Neural cell (in vitro differentiated cells): ENCODE data around the gene CCDC88C. TPM values are rescaled to one million over a fixed set of nuclear protein-coding genes. Genes with fewer than 3 reads are reported as not detected.

Experiments used
- H2AFZ ChIP-seq: fragments of 200-600, 300-800 bp; sonication (generic), shearing (Covaris generic); 2 replicates; pipeline ENCODE4 v1.6.0; 2014; ENCODE audit warnings: low read depth, mild to moderate bottlenecking, antibody characterized with exemption, low read length, moderate library complexity
- H3F3A ChIP-seq: fragments of 200-600 bp; shearing (Covaris generic); 2 replicates; pipeline ENCODE4 v1.6.1; 2016; ENCODE audit warnings: mild to moderate bottlenecking, moderate library complexity, mixed read lengths, antibody characterized with exemption, low read length; ENCODE audit not compliant: insufficient read depth, poor library complexity, severe bottlenecking
- H3K27ac ChIP-seq: fragments of 200-600, 300-800 bp; sonication (generic), shearing (Covaris generic); 2 replicates; pipeline ENCODE4 v1.5.1; 2014; ENCODE audit warnings: mild to moderate bottlenecking, low read length, moderate library complexity
- H3K27me3 ChIP-seq: fragments of 300-800, 200-600 bp; sonication (generic), shearing (Covaris generic); 2 replicates; pipeline ENCODE4 v1.6.0; 2014; ENCODE audit warnings: mild to moderate bottlenecking, low read depth, low read length, moderate library complexity; ENCODE audit not compliant: insufficient read depth
- H3K36me3 ChIP-seq: fragments of 300-800, 200-600 bp; sonication (generic), shearing (Covaris generic); 2 replicates; pipeline ENCODE4 v1.5.1; 2014; ENCODE audit warnings: mild to moderate bottlenecking, antibody characterized with exemption, low read length, moderate library complexity; ENCODE audit not compliant: insufficient read depth
- H3K4me2 ChIP-seq: fragments of 300-800, 200-600 bp; sonication (generic), shearing (Covaris generic); 2 replicates; pipeline ENCODE4 v1.6.0; 2014; ENCODE audit warnings: mild to moderate bottlenecking, low read length
- H3K4me3 ChIP-seq: fragments of 300-800, 200-600 bp; sonication (generic), shearing (Covaris generic); 2 replicates; pipeline ENCODE4 v1.5.1; 2014; ENCODE audit warnings: mild to moderate bottlenecking, low read length, moderate library complexity
- H3K79me2 ChIP-seq: fragments of 200-600 bp; shearing (Covaris generic); replicated peaks from 2 replicates; pipeline ENCODE4 v1.6.0; 2014; ENCODE audit warnings: mild to moderate bottlenecking, low read length, moderate library complexity; ENCODE audit not compliant: insufficient read depth
- H3K9ac ChIP-seq: fragments of 300-800, 200-600 bp; sonication (generic), shearing (Covaris generic); 2 replicates; pipeline ENCODE4 v1.6.1; 2016; ENCODE audit warnings: mild to moderate bottlenecking, low read length, mixed read lengths
- H3K9me2 ChIP-seq: fragments of 200-600 bp; shearing (Covaris generic); 2 replicates; pipeline ENCODE4 v1.6.1; 2016; ENCODE audit warnings: mild to moderate bottlenecking, low read length, mixed read lengths; ENCODE audit not compliant: insufficient read depth
- H3K9me3 ChIP-seq: fragments of 200-600, 300-800 bp; sonication (generic), shearing (Covaris generic); 2 replicates; pipeline ENCODE4 v1.6.1; 2016; ENCODE audit warnings: mild to moderate bottlenecking, mixed run types, low read length, moderate library complexity, mixed read lengths
- H4K20me1 ChIP-seq: fragments of 200-600 bp; shearing (Covaris generic); 2 replicates; pipeline ENCODE4 v1.6.1; 2016; ENCODE audit warnings: mild to moderate bottlenecking, mixed run types; ENCODE audit not compliant: insufficient read depth
- EP300 ChIP-seq: fragments of 450-650 bp; conservative IDR thresholded peaks from 2 replicates; pipeline ENCODE4 v1.6.1; 2014; ENCODE audit warnings: antibody characterized with exemption, mild to moderate bottlenecking, moderate library complexity; ENCODE audit not compliant: poor library complexity, severe bottlenecking
- EZH2 ChIP-seq: fragments of 200-600, 300-800 bp; shearing (Covaris generic), sonication (generic); IDR thresholded peaks from 2 replicates; pipeline ENCODE4 v1.6.1; 2014; ENCODE audit warnings: antibody characterized with exemption, low read length, borderline replicate concordance, mild to moderate bottlenecking; ENCODE audit not compliant: insufficient read depth, poor library complexity, severe bottlenecking
- MXI1 ChIP-seq: fragments of 450-650 bp; conservative IDR thresholded peaks from 2 replicates; pipeline ENCODE4 v1.6.1; 2014; ENCODE audit warnings: antibody characterized with exemption, mild to moderate bottlenecking; ENCODE audit not compliant: poor library complexity, severe bottlenecking
- POLR2AphosphoS5 ChIP-seq: IDR thresholded peaks from 2 replicates; pipeline ENCODE4 v1.6.1; 2012
- RAD21 ChIP-seq: fragments of 450-650 bp; conservative IDR thresholded peaks from 2 replicates; pipeline ENCODE4 v1.6.1; 2014; ENCODE audit warnings: antibody characterized with exemption, mild to moderate bottlenecking, moderate library complexity
- SMC3 ChIP-seq: fragments of 450-650 bp; conservative IDR thresholded peaks from 2 replicates; pipeline ENCODE4 v1.6.1; 2014; ENCODE audit warnings: antibody characterized with exemption, mild to moderate bottlenecking, moderate library complexity; ENCODE audit not compliant: poor library complexity
- TAF1 ChIP-seq: IDR thresholded peaks from 2 replicates; pipeline ENCODE4 v1.6.1; 2012; ENCODE audit warnings: low read depth
- polyA plus RNA-seq: library from polyadenylated mRNA; depleted of rRNA; stranded (reverse); fragments of >200 nt; gene quantifications from 2 replicates; pipeline ENCODE4 v1.2.3, GENCODE V29; 2014
- TF ChIP-seq, protein P1 (sequence below): IDR thresholded peaks from 2 replicates; pipeline ENCODE4 v1.6.1; 2012; ENCODE audit warnings: borderline replicate concordance
- TF ChIP-seq, protein P2 (sequence below): fragments of 450-650 bp; IDR thresholded peaks from 2 replicates; pipeline ENCODE4 v1.5.1; 2014; ENCODE audit warnings: antibody characterized with exemption, mild to moderate bottlenecking, moderate library complexity; ENCODE audit not compliant: poor library complexity, severe bottlenecking

The CCDC88C gene
- polyA plus RNA-seq, 1 donor from 2014 or later = 20.1 TPM

DNA sequence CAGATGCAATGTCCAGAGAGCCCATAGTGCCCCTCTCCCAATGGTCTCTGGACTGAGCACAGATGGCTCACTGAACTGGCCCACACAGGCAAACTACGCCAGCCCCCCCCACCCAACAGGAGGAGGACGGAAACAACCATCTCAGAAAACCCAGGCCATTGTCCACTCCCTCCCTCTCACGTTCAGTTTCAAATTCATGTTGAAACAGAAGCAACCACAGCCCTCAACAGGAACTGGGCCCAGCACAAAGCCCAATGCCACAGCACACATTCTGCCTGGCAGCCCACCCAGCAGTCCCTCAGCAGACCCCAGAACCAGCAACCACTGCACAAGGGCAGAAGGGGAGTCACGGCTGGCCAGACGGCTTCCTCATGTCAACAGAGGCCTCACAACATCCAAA lies 10.6 kb downstream of the CCDC88C start:
- Histone ChIP-seq H3K4me2 (no peak overlapping the region), H3K79me2 (peaks cover 65% of the 10 kb centered on the region), H2AFZ (no peak overlapping the region), H3F3A (no peaks in the 10 kb centered on the region), H3K27ac (no peak overlapping the region), H4K20me1 (no peaks in the 10 kb centered on the region), H3K9me2 (no peaks in the 10 kb centered on the region), H3K27me3 (no peaks in the 10 kb centered on the region), H3K9me3 (no peaks in the 10 kb centered on the region), H3K9ac (no peak overlapping the region), H3K4me3 (no peak overlapping the region), H3K36me3 (no peaks in the 10 kb centered on the region)
- TF ChIP-seq EP300 (no peak), RAD21 (no peak), POLR2AphosphoS5 (no peak), MXI1 (no peak)
- TF ChIP-seq, protein P1, sequence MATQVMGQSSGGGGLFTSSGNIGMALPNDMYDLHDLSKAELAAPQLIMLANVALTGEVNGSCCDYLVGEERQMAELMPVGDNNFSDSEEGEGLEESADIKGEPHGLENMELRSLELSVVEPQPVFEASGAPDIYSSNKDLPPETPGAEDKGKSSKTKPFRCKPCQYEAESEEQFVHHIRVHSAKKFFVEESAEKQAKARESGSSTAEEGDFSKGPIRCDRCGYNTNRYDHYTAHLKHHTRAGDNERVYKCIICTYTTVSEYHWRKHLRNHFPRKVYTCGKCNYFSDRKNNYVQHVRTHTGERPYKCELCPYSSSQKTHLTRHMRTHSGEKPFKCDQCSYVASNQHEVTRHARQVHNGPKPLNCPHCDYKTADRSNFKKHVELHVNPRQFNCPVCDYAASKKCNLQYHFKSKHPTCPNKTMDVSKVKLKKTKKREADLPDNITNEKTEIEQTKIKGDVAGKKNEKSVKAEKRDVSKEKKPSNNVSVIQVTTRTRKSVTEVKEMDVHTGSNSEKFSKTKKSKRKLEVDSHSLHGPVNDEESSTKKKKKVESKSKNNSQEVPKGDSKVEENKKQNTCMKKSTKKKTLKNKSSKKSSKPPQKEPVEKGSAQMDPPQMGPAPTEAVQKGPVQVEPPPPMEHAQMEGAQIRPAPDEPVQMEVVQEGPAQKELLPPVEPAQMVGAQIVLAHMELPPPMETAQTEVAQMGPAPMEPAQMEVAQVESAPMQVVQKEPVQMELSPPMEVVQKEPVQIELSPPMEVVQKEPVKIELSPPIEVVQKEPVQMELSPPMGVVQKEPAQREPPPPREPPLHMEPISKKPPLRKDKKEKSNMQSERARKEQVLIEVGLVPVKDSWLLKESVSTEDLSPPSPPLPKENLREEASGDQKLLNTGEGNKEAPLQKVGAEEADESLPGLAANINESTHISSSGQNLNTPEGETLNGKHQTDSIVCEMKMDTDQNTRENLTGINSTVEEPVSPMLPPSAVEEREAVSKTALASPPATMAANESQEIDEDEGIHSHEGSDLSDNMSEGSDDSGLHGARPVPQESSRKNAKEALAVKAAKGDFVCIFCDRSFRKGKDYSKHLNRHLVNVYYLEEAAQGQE = no peak

DNA sequence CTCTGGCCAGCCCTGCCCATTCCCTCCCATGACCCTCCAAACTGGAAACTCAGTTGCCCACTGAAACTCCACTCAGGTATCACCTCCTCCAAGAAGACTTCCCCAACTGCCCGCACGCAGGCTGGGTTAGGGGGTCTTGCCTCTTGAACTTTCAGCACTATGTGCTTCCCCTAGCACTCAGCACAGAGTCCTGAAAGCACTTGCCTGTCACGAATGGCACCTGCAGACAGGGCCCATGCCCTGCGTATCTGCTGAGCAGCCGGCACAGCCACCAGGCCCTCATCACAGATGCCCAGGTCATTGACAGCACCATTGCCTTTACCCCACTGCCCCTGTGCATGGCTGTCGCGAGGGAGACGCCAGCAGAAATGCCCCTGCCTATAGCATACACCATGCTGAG lies 11.2 kb downstream of the CCDC88C start:
- H3K79me2 ChIP-seq = peaks cover 66% of the 10 kb centered on the region
- H3F3A ChIP-seq = no peaks in the 10 kb centered on the region
- no peaks in the 10 kb centered on the region for H4K20me1 ChIP-seq
- H3K4me3 ChIP-seq = no peak overlapping the region
- no peaks in the 10 kb centered on the region for H3K27me3 ChIP-seq
- H3K27ac ChIP-seq = no peak overlapping the region
- H3K4me2 ChIP-seq = no peak overlapping the region
- no peaks in the 10 kb centered on the region for H3K36me3 ChIP-seq
- H2AFZ ChIP-seq = no peak overlapping the region
- H3K9me3 ChIP-seq = no peaks in the 10 kb centered on the region
- no peaks in the 10 kb centered on the region for H3K9me2 ChIP-seq
- no peak overlapping the region for H3K9ac ChIP-seq
- TF ChIP-seq MXI1 (no peak), POLR2AphosphoS5 (no peak), EZH2 (no peak), SMC3 (no peak), RAD21 (no peak), TAF1 (no peak), EP300 (no peak)
- TF ChIP-seq, protein P2, sequence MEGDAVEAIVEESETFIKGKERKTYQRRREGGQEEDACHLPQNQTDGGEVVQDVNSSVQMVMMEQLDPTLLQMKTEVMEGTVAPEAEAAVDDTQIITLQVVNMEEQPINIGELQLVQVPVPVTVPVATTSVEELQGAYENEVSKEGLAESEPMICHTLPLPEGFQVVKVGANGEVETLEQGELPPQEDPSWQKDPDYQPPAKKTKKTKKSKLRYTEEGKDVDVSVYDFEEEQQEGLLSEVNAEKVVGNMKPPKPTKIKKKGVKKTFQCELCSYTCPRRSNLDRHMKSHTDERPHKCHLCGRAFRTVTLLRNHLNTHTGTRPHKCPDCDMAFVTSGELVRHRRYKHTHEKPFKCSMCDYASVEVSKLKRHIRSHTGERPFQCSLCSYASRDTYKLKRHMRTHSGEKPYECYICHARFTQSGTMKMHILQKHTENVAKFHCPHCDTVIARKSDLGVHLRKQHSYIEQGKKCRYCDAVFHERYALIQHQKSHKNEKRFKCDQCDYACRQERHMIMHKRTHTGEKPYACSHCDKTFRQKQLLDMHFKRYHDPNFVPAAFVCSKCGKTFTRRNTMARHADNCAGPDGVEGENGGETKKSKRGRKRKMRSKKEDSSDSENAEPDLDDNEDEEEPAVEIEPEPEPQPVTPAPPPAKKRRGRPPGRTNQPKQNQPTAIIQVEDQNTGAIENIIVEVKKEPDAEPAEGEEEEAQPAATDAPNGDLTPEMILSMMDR = no peak
- TF ChIP-seq, protein P1 = no peak
